WI38 (cell line): ENCODE data around the gene B3GNT5.

Experiments used
- H3K4me3 ChIP-seq: 2 replicates; pipeline ENCODE4 v1.5.1; 2011; ENCODE audit warnings: low read depth, mild to moderate bottlenecking, control low read depth, low read length
- CTCF ChIP-seq: IDR thresholded peaks from 2 replicates; pipeline ENCODE4 v1.5.1; 2012; ENCODE audit warnings: low read depth, mild to moderate bottlenecking, control low read depth, low read length

Gene B3GNT5

GRCh38 chr3:183310936-183311335, 57.9 kb downstream of the B3GNT5 start:
- no peak for TF ChIP-seq CTCF
- H3K4me3 ChIP-seq, result no peak overlapping the region

GRCh38 chr3:183312433-183312832, 59.4 kb downstream of the B3GNT5 start:
- no peak for TF ChIP-seq CTCF
- no peak overlapping the region for H3K4me3 ChIP-seq

GRCh38 chr3:183313351-183313750, 60.3 kb downstream of the B3GNT5 start:
- TF ChIP-seq CTCF, result no peak

GRCh38 chr3:183313764-183314163, 60.7 kb downstream of the B3GNT5 start:
- no peak overlapping the region for H3K4me3 ChIP-seq
- no peak for TF ChIP-seq CTCF

More at GRCh38 chr3:183313351-183313750, 60.3 kb downstream of the B3GNT5 start:
- H3K4me3 ChIP-seq, result no peak overlapping the region

- TF ChIP-seq CTCF, result no peak
- no peak overlapping the region for H3K4me3 ChIP-seq
Measured at GRCh38 chr3:183315739-183316138, 62.7 kb downstream of the B3GNT5 start.

GRCh38 chr3:183317271-183317670, 64.2 kb downstream of the B3GNT5 start:
- no peak overlapping the region for H3K4me3 ChIP-seq
- no peak for TF ChIP-seq CTCF

GRCh38 chr3:183317886-183318865, 65.1 kb downstream of the B3GNT5 start:
- no peak for TF ChIP-seq CTCF
- H3K4me3 ChIP-seq, result no peak overlapping the region
